SK-MEL-5 (cell line): ENCODE measurements around the gene SRSF10. TPM values are rescaled to one million over a fixed set of nuclear protein-coding genes. Genes with fewer than 3 reads are reported as not detected.
"Not testable (repeated sequence)": the region's sequence is repeated elsewhere in the genome, so short reads cannot be mapped to it uniquely, and the experiment has no call there.

ENCODE experiments used
- DNase-seq: peaks from one replicate; pipeline ENCODE4 v3.0.0-alpha.2; 2016; ENCODE audit warnings: low read depth, low spot score
- in situ Hi-C: cut with HindIII; loops from 2 replicates; pipeline ENCODE4 v1.10.0; 2016; ENCODE audit warnings: low sequenced_read_pairs, high pct_unique_total_duplicates, low pct_unique_long_range_greater_than_20kb
- total RNA-seq: library from RNA; depleted of rRNA; stranded (reverse); fragments of >200 nt; shearing (Covaris generic); gene quantifications from 2 replicates; pipeline ENCODE4 v1.2.3, GENCODE V29; 2014

Gene SRSF10
- total RNA-seq, 1 experiment from 2014 or later: 80.4 TPM

GRCh38 chr1:24003331-24003972, 23.3 kb upstream of the SRSF10 start:
- no peak for DNase-seq
- in situ Hi-C loops: no loop called here

DNA sequence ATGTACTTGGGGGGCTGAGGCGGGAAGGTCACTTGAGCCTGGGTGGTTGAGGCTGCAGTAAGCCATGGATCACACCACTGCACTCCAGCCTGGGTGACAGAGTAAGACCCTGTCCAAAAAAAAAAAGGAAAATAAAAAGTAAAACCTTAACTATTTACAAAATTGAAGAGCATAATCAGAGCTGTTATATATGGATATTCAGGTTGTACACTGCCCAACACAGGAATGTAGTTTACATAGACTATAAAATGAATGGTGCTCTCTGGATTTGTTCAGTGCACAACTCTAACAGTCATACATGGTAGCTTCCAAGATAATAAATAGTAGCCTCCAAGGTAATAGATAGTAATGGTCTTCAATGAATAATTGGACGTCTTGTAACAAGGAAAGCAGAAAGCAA, 22.6 kb upstream of the SRSF10 start:
- no peak for DNase-seq
- in situ Hi-C loops: no loop called here

DNA sequence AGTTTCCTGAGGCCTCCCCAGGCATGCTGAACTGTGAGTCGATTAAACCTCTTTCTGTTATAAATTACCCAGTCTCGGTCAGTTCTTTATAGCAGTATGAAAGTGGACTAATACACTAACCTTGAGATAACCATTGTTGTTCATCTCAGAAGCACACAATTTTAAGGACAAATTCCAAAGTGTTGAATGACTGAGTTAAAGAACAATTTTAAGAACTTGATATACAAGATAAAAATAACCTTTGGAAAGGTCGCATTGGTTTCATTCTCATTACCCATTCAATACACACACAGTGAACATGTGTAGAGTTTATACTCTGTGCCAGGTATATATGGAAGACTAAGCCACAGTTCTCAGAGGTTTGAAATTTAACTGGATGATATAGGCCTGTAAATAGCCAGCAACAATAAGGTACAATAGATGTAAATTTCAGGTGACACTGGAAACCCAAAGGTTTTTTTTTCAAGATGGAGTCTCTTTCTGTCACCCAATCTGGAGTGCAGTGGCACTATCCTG, 19.1 kb upstream of the SRSF10 start:
- DNase-seq: no peak
- in situ Hi-C loops: no loop called here

DNA sequence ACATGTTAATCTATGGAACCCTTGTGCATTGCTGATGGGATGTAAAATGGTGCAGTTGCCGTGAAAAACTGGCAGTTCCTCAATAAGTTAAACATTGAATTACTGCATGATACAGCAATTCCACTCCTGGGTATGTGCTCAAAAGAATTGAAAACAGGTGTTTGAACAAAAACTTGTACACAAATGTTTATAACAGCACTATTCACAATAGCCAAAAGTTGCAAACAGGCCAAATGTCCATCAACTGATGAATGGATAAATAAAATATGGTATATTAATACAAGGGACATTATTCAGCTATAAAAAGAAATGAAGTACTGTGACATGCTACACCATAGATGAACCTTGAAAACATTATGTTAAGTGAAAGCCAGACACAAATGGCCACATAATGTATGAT, 17.7 kb upstream of the SRSF10 start:
- DNase-seq: no peak
- in situ Hi-C loops: no loop called here

- in situ Hi-C loops: no loop called here
- no peak for DNase-seq
Measured at GRCh38 chr1:23996700-23997229, 16.6 kb upstream of the SRSF10 start.

GRCh38 chr1:23995431-23995837, 15.3 kb upstream of the SRSF10 start:
- no peak for DNase-seq
- in situ Hi-C loops: no loop called here

DNA sequence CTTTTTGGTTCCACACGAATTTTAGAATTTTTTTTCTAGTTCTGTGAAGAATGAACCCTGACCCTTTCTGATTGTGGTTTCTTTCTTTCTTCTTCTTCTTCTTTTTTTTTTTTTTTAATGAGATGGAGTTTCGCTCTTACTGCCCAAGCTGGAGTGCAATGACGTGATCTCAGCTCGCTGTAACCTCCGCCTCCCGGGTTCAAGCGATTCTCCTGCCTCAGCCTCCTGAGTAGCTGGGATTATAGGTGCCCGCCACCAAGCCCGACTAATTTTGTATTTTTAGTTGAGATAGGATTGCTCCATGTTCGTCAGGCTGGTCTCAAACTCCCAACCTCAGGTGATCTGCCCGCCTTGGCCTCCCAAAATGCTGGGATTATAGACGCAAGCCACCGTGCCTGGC, 11.9 kb upstream of the SRSF10 start:
- in situ Hi-C loops, DNase-seq: not testable (repeated sequence)

- in situ Hi-C loops: no loop called here
- DNase-seq: no peak
Measured at GRCh38 chr1:23989263-23989662, 9.1 kb upstream of the SRSF10 start.

- in situ Hi-C loops, DNase-seq: not testable (repeated sequence)
Measured at GRCh38 chr1:23987038-23987437, 6.9 kb upstream of the SRSF10 start.

- in situ Hi-C loops: no loop called here
Measured at GRCh38 chr1:23984417-23985186, 4.5 kb upstream of the SRSF10 start.

GRCh38 chr1:23980728-23981070, 572 bp upstream of the SRSF10 start:
- in situ Hi-C loops: no loop called here
- no peak for DNase-seq

More at GRCh38 chr1:23984417-23985186, 4.5 kb upstream of the SRSF10 start:
- DNase-seq: no peak

- in situ Hi-C loops: no loop called here
- DNase-seq: no peak
Measured at GRCh38 chr1:23979387-23979880, 693 bp downstream of the SRSF10 start.

GRCh38 chr1:23978805-23979204, 1.3 kb downstream of the SRSF10 start:
- no peak for DNase-seq
- in situ Hi-C loops: no loop called here

GRCh38 chr1:23977854-23978191, 2.3 kb downstream of the SRSF10 start:
- no peak for DNase-seq
- in situ Hi-C loops: no loop called here

DNA sequence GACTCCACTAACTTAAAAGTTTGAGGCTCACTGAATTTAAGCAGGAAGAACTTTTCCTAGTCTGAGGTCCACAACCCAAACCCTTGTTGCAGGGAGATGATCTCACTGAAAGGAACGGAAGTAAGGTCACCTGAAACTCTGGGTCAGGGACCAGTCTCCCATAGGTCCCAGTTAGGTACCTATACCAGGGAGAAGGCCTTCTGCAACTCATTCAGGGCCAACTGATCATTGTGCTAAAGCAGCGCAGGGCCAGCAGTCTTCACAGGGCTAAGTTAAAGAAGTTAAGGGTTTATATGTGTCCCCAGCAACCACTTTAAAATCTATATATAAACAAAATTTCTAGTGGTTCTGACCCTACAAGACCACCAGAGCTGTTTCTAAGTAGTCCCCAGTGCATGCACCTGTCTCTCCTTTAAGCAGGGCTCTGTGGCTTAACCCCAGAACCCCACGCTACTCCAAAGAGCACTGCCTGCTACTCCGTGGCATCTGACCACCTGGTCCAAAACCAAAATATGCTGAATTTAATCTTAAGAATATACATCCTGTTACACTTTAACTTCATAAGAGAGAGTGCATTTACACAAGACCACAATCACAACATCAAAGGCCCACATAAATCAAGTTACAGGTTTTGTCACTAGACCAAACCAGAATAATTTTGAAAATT, 2.8 kb downstream of the SRSF10 start:
- in situ Hi-C loops: no loop called here
- no peak for DNase-seq

GRCh38 chr1:23967871-23968270, 12.3 kb downstream of the SRSF10 start:
- in situ Hi-C loops: no loop called here
- DNase-seq: no peak

DNA sequence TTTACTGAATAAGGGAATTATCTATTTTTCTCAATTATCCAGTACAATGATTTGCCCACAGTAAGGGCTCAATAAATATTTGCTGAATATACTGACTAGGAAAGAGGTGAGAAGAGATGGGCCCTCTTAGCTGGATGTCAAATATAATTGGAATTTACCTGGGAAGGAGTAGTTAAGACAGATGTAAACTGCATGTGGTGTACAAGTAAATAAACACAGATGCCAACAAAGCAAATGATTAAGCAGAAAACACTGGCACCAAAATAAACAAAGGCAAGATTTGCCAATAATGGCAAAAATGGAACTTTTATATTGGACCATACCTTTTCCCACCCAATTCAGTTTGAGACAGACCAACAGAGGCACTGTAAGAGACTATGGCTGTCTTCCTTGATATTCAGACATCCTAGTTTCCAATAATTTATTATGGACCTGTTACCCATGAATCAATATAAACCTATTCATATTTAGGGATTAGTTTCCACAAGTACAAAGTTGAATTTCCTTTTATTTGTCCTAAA, 13.1 kb downstream of the SRSF10 start:
- DNase-seq: no peak
- in situ Hi-C loops: no loop called here
